SU-DHL-6 (cell line): Measurements from ENCODE around the gene LIN7B.

ENCODE experiments used
- H2AFZ ChIP-seq: fragments of 200-600 bp; sonication (generic); 2 replicates; pipeline ENCODE4 v1.6.1; 2014; ENCODE audit warnings: low read depth, mild to moderate bottlenecking, moderate library complexity, mixed read lengths, antibody characterized with exemption, low read length; ENCODE audit not compliant: severe bottlenecking
- H3F3A ChIP-seq: fragments of 200-600 bp; shearing (Covaris generic); 2 replicates; pipeline ENCODE4 v1.6.0; 2016; ENCODE audit warnings: antibody characterized with exemption, mild to moderate bottlenecking; ENCODE audit not compliant: insufficient read depth
- H3K27ac ChIP-seq: fragments of 200-600 bp; sonication (generic); 2 replicates; pipeline ENCODE4 v1.5.1; 2016; ENCODE audit warnings: low read depth, mild to moderate bottlenecking, low read length, moderate library complexity, mixed read lengths
- H3K27me3 ChIP-seq: fragments of 200-600 bp; sonication (generic), shearing (Covaris generic); 2 replicates; pipeline ENCODE4 v1.6.0; 2014; ENCODE audit warnings: mild to moderate bottlenecking, low read length
- H3K36me3 ChIP-seq: fragments of 200-600 bp; sonication (generic); 2 replicates; pipeline ENCODE4 v1.6.1; 2014; ENCODE audit warnings: mild to moderate bottlenecking, low read length, mixed read lengths
- H3K4me2 ChIP-seq: fragments of 300-600, 200-600 bp; shearing (Covaris generic), sonication (generic); 2 replicates; pipeline ENCODE4 v1.6.0; 2014; ENCODE audit warnings: low read length, low read depth, mild to moderate bottlenecking; ENCODE audit not compliant: poor library complexity, severe bottlenecking
- H3K4me3 ChIP-seq: fragments of 200-600 bp; sonication (generic); 2 replicates; pipeline ENCODE4 v1.5.1; 2014; ENCODE audit warnings: antibody characterized with exemption, low read length, mild to moderate bottlenecking, mixed read lengths; ENCODE audit not compliant: insufficient read depth, poor library complexity, severe bottlenecking
- H3K79me2 ChIP-seq: fragments of 200-600 bp; sonication (generic); 2 replicates; pipeline ENCODE4 v1.6.1; 2014; ENCODE audit warnings: mild to moderate bottlenecking, low read length, moderate library complexity; ENCODE audit not compliant: insufficient read depth
- H3K9ac ChIP-seq: fragments of 200-600 bp; sonication (generic); 2 replicates; pipeline ENCODE4 v1.7.0; 2014; ENCODE audit warnings: mild to moderate bottlenecking, low read length
- H3K9me2 ChIP-seq: fragments of 200-600 bp; sonication (generic); replicated peaks from 2 replicates; pipeline ENCODE4 v1.6.1; 2014; ENCODE audit warnings: low read length; ENCODE audit not compliant: insufficient read depth
- H3K9me3 ChIP-seq: fragments of 200-600 bp; sonication (generic); 2 replicates; pipeline ENCODE4 v1.6.1; 2014; ENCODE audit warnings: low read length, mixed read lengths; ENCODE audit not compliant: insufficient read depth
- H4K20me1 ChIP-seq: fragments of 200-600 bp; sonication (generic); 2 replicates; pipeline ENCODE4 v1.6.1; 2014; ENCODE audit warnings: low read depth, mild to moderate bottlenecking, antibody characterized with exemption, low read length, moderate library complexity, mixed read lengths
- EZH2phosphoT487 ChIP-seq: fragments of 200-600 bp; sonication (generic), shearing (Covaris generic); conservative IDR thresholded peaks from 2 replicates; pipeline ENCODE4 v1.6.1; 2018; ENCODE audit warnings: mild to moderate bottlenecking, antibody characterized with exemption, low read length, moderate library complexity, mixed read lengths
- TF ChIP-seq, protein P1 (sequence below): fragments of 200-600 bp; sonication (generic); IDR thresholded peaks from one replicate; pipeline ENCODE4 v1.5.1; 2017; ENCODE audit warnings: antibody characterized with exemption, mild to moderate bottlenecking, low read length, moderate library complexity; ENCODE audit not compliant: insufficient read depth, poor library complexity, severe bottlenecking

LIN7B gene

DNA sequence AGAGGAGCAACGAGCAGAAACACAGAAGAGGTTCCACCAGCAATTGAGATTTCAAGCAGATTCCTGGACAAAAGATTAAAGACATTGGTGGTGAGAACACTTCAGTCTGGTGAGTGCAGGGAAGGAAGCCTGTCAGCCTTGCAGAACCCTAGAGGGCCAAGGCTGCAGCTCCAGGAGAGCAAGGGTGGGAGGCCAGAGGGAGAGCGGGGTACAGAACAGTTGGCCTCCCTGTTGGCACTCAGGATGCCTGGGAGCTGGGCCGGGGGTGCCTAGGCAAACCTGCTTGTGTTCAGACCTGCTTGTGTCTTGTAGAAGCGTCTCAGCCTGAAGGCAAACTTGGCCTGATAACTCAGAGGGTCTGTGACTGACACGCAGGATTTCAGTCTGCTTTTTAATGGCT lies 5.1 kb upstream of the LIN7B start:
- H3F3A ChIP-seq = peaks cover 18% of the 10 kb centered on the region
- H4K20me1 ChIP-seq = no peaks in the 10 kb centered on the region; the same call in 1 of the 2 replicates
- H3K27me3 ChIP-seq = no peaks in the 10 kb centered on the region
- H3K9me3 ChIP-seq = no peaks in the 10 kb centered on the region
- peaks cover 3% of the 10 kb centered on the region; the same call in 1 of the 2 replicates for H3K36me3 ChIP-seq
- H3K9me2 ChIP-seq = no peaks in the 10 kb centered on the region
- TF ChIP-seq EZH2phosphoT487 = no peak
- TF ChIP-seq, protein P1, sequence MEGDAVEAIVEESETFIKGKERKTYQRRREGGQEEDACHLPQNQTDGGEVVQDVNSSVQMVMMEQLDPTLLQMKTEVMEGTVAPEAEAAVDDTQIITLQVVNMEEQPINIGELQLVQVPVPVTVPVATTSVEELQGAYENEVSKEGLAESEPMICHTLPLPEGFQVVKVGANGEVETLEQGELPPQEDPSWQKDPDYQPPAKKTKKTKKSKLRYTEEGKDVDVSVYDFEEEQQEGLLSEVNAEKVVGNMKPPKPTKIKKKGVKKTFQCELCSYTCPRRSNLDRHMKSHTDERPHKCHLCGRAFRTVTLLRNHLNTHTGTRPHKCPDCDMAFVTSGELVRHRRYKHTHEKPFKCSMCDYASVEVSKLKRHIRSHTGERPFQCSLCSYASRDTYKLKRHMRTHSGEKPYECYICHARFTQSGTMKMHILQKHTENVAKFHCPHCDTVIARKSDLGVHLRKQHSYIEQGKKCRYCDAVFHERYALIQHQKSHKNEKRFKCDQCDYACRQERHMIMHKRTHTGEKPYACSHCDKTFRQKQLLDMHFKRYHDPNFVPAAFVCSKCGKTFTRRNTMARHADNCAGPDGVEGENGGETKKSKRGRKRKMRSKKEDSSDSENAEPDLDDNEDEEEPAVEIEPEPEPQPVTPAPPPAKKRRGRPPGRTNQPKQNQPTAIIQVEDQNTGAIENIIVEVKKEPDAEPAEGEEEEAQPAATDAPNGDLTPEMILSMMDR = no peak
- no peak overlapping the region for H3K4me3 ChIP-seq
- no peak overlapping the region for H3K9ac ChIP-seq
- H3K79me2 ChIP-seq = no peaks in the 10 kb centered on the region
- no peak overlapping the region for H3K27ac ChIP-seq
- no peak overlapping the region for H3K4me2 ChIP-seq
- H2AFZ ChIP-seq = no peak overlapping the region

DNA sequence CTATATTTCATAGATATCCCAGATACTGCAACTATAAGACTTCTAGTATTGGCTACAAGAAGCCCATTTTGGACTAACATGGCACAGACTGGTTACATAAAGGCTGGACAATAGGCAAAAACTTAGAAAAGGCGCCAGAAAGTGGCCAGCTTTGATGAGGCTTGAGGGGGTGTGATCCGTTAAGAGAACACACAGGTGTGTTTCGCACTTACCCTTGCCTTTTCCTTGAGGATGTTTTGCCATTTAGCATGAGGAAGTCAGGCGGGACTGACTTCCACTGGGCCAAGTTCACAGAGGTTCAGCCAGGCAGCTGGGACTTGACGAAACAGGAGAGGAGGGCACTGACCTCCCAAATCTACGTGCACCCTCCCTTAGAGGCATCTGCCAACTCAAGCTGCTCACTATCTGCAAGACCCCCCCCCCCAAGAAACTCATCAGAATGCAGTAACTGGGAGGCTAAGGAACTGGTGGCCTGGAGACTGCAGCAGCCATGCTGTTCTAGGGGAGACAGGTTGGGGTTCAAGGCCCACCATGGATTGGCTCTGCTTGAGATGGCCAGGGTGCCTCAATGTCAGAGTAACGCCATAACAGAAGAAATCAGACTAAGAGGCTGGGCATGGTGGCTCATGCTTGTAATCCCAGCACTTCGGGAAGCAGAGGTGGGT lies 4.5 kb upstream of the LIN7B start:
- Histone ChIP-seq H3K9me2 (no peaks in the 10 kb centered on the region), H3K36me3 (peaks cover 3% of the 10 kb centered on the region; the same call in 1 of the 2 replicates), H3K4me3 (no peak overlapping the region), H3K9me3 (no peaks in the 10 kb centered on the region), H4K20me1 (no peaks in the 10 kb centered on the region; the same call in 1 of the 2 replicates), H3K4me2 (no peak overlapping the region), H3K27me3 (no peaks in the 10 kb centered on the region), H3K79me2 (no peaks in the 10 kb centered on the region), H3K9ac (no peak overlapping the region), H2AFZ (no peak overlapping the region), H3F3A (peaks cover 18% of the 10 kb centered on the region), H3K27ac (no peak overlapping the region)
- TF ChIP-seq EZH2phosphoT487 = no peak
- TF ChIP-seq, protein P1 = no peak

DNA sequence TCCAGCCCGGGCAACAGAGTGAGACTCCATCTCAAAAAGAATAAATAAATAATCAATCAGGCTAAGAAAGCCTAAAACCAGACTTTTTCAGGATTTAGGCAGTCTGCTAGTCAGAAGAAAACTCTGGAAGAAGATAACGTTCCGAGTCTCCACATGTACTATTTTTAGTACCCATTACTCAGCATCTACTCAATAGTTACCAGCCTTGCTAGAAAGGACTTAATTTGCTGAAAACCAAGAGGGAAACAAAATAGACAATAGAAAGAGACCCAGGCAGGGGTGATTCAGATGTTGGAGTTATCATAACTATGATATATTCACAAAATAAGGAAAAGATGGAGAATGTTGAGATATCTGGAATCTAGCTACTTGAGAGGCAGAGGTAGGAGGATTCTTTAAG lies 3.6 kb upstream of the LIN7B start:
- Histone ChIP-seq H3K79me2 (no peaks in the 10 kb centered on the region), H4K20me1 (no peaks in the 10 kb centered on the region; the same call in 1 of the 2 replicates), H3F3A (peaks cover 21% of the 10 kb centered on the region), H3K4me3 (no peak overlapping the region), H3K36me3 (peaks cover 3% of the 10 kb centered on the region; the same call in 1 of the 2 replicates), H3K9ac (no peak overlapping the region), H3K9me2 (no peaks in the 10 kb centered on the region), H2AFZ (no peak overlapping the region), H3K4me2 (no peak overlapping the region), H3K27ac (0 out of 2 replicates have a peak overlapping the region, but pooled peaks have one; percentile 5), H3K27me3 (no peaks in the 10 kb centered on the region), H3K9me3 (no peaks in the 10 kb centered on the region)
- no peak for TF ChIP-seq EZH2phosphoT487
- TF ChIP-seq, protein P1 = no peak
